GM12873 (cell line): ENCODE results near the gene SLC16A6.

Experiments
- CTCF ChIP-seq: IDR thresholded peaks from 2 replicates; pipeline ENCODE4 v1.5.1; 2012; ENCODE audit warnings: low read depth, mild to moderate bottlenecking, moderate library complexity, low read length, control low read depth; ENCODE audit not compliant: insufficient read depth; ENCODE audit errors: missing control alignments

Gene SLC16A6

GRCh38 chr17:68238871-68239253 lies 52.1 kb downstream of the SLC16A6 start:
- no peak for TF ChIP-seq CTCF

GRCh38 chr17:68238164-68238870 lies 52.6 kb downstream of the SLC16A6 start:
- no peak for TF ChIP-seq CTCF

- TF ChIP-seq CTCF: no peak
Observed at GRCh38 chr17:68231541-68231940, 59.4 kb downstream of the SLC16A6 start.

- TF ChIP-seq CTCF: no peak
Observed at GRCh38 chr17:68229619-68230018, 61.3 kb downstream of the SLC16A6 start.

- TF ChIP-seq CTCF: no peak
Observed at GRCh38 chr17:68228817-68229570, 61.9 kb downstream of the SLC16A6 start.

- TF ChIP-seq CTCF: no peak
Observed at GRCh38 chr17:68222606-68223005, 68.3 kb downstream of the SLC16A6 start.

- no peak for TF ChIP-seq CTCF
Observed at GRCh38 chr17:68221786-68222185, 69.1 kb downstream of the SLC16A6 start.
